ENCODE results near the gene ARMC12.

ARMC12 gene

DNA sequence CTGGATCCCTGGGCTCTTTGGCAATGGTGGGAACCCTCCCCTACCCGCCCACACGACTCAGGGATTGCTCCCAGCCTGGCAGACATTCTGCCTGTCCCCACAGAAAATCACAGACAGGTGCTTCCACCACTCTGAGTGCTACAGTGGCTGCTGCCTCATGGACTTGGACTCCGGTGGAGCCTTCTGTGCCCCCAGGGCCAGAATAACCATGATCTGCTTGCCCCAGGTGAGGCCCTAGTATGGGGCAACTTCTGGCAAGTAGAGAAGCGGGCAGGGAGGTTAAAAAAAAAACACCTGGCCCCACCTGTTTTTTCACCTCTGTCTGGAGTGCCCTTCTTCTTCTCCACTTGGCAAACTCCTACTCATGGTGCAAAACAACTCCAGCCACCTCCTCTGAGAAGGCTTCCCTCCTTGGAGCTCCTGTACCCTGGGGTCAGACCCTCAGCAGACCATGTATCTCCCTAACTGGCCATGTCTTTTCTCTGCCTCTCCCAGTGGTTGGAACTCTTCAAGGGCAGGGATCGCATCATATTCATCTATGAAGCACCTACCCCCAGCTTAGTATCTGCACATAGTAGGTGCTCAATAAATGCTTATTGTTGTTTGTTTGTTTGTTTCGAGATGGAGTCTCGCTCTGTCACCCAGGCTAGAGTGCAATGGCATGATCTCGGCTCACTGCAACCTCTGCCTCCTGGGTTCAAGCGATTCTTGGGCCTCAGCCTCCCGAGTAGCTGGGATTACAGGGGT, 40.7 kb downstream of the ARMC12 start:
- FAIRE-seq = no peak

DNA sequence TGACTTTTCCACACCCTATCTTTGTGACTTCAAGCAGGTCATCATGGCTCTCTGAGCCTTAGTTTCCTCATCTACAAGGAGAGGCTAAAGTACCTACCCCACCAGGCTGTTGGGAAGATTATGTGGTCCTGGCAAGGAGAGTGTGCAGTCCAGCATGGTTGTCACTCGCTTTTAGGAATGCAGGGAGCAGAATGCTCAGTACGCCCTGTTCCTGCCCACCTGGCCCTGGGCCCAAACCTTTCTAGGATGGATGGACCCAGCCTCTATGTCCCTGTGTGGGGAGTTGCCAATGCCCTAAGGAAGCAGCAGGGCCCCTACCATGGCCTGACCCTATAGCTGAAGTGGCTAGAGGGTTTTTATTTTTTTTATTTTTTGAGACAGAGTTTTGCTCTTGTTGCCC, 41.6 kb downstream of the ARMC12 start:
- no peak for FAIRE-seq

DNA sequence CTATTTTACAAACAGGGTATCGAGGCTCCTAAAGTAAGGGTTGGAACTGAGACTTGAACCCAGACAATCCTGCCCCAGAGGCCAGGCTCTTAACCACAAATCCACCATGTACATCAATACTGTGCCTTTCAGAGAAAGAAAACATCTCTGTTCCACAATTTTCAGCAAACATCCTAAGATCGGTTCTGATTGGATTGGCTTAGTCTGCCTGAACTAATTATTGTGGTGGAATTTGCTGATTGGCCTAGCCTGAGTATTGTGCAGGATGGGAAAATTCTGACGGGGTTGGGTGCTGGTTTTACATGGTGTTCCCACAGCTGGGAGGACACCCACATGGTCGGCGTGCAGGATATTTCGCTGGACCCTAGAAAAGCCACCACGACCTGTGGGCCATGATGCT, 43.9 kb downstream of the ARMC12 start, which contains the start of gene CLPSL1:
Gene CLPSL1 (plus strand): TSS at position 301 of the 400 bp plus-strand sequence. CDS start 92 bp downstream, at position 393.
- no peak for FAIRE-seq

DNA sequence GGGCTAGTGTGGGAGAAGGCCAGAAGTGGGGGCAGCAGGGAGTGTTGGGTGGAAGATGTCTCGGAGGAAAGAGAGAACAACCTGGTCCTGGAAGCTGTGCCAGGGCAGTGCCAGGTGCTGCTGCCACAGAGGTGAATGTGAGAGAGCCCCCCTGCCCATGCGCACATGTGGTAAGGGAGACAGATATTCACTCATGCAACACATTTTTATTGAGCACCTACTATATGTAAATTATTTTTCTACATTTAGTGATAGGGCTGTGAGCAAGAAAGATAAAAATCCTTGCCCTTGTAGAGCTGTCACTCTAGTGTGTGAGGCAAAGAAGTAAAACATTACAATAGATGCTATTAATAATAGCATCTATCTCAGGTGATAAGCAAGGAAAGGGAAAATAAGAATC, 44.5 kb downstream of the ARMC12 start:
- FAIRE-seq = no peak

DNA sequence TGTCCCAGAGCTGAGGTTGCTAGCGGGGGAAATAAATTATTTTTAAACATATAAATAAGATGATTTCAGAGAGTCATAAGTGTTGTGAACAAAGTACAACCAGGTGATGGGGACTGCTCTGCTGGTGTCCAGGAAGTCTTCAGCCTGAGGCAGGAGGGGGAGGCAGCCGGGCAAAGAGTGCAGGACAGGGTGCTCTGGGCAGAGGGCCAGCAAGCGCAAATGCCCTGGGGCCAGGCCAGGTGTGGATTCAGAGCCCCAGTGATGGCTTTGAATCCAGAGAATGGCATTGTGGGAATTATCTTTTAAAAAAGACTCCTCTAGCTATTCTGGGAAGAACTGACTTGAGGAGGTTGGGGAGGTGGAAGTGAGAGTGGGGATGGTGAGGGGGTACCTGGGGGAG, 45.6 kb downstream of the ARMC12 start:
- no peak for FAIRE-seq

DNA sequence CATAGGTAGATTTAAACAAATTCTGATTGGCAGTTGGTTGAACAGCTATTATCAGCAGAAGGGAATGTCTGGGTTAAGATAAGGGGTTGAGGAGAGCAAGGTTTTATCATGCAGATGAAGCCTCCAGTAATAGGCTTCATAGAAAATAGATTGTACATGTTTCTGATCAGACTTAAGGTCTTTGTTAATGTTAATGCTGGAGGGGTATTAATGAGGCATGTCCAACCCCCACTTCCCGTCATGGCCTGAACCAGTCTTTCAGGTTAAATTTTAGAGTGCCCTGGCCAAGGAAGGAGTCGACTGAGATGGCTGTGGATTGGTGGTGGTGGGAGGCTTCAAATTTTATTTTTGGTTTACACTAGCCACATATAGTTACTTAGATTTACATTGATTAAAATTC, 47.4 kb downstream of the ARMC12 start:
- no peak for FAIRE-seq

DNA sequence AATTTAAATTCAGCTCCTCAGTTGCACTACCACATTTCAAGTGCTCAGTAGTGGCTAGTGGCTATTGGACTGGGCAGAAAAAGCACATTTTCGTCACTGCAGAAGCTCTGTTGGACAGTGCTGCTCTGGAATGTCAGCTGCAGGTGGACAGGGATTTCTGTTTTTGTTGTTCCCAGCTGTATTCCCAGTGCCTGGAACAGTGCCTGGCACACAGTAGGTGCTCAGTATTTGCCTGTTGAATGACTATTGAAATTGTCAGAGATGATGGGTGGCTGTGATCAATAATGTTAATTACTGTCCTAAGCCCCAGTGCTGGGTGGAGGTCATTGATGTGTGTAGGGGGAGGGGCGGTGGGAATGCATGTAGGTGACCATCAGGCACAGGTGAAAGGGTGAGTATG, 49.4 kb downstream of the ARMC12 start:
- FAIRE-seq = no peak

DNA sequence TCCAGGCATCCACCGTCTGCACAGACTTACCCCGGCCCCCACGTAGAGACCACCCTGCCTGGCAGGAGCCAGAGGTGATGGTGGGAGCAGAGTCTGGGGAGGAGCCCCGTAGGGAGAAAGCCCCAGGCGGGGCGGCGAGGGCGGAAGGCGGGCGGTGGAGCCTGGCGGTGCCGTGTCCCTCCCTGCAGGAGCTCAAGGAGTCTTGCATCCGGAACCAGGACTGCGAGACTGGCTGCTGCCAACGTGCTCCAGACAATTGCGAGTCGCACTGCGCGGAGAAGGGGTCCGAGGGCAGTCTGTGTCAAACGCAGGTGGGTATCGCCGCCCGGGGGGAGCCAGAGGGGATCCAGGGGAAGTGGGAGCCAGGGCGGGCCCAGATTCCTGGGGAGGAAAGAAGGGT, 50.0 kb downstream of the ARMC12 start:
- FAIRE-seq = no peak

DNA sequence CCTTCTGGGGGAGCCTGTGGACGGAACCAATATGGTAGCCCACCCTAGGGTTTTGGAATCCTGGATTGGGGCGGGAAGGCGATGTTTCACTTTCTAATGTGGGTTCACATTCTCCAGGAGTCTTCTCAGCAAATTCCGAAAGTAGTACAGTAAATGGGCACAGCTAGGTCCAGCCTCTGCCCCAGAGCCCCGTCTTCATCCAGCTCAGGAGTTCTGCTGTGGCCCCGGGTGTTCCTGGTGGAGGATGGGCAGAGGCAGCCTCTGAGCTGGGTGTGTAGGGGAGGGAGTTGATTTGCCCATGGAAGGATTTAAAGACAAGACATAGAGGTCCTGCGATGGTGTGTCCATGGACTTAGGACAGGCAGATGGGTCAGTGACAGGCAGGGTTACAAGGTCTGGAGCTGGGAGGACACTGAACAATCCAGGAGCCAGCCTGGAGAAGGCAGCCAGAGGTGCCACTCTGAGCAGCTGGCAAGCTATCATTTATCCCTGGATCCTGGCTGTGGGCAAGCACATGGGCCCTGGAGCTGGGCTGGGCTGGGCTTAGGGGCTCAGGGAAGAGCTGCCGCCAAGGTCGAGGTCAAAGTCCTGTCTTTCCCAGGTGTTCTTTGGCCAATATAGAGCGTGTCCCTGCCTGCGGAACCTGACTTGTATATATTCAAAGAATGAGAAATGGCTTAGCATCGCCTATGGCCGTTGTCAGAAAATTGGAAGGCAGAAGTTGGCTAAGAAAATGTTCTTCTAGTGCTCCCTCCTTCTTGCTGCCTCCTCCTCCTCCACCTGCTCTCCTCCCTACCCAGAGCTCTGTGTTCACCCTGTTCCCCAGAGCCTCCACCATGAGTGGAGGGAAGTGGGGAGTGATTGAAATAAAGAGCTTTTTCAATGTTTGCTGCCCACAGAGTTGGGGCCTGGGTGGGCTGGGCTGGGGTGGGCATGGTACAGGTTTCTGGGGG, 50.7 kb downstream of the ARMC12 start:
- FAIRE-seq = no peak

DNA sequence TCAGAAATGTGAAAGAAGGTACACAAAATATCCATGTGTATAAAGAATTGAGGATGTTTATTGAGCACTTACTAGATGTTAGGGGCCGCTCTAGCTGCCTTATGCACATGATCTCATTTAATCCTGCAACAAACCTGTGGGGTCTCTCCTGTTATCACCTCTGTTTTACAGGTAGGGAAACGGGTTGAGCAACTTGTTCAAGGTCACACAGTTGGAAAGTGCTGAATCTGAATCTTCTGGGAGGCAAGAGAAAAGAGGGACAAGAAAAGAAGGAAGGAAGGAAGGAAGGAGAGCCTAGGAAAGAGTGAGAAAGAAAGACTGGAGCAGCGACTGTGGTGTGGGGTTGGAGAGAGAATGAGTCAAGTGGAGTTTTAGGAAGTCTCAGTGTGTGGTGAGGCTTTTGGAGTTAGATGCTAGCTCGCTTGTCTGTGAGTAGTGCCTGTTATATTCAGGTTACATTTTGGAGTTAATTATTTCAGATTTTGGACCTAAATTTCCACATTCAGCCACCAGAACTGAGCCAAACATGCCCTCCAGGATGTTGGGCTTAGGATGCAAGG, 51.7 kb downstream of the ARMC12 start:
- no peak for FAIRE-seq

DNA sequence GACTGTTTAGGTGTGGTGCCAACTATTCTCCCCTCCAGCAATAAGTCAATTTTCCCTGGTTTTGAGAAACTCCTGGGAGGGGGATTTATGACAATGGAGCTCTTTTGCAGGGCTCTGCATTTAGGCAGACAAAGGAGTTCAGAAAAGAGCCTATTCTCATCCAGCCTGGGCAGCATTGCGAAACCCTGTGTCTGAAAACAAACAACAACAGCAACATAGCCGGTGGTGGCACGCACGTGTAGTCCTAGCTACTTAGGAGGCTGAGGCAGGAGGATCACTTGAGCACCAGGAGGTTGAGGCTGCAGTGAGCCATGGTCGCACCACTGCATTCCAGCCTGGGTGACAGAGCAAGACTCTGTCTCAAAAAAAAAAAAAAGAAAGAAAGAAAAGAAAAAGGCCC, 53.9 kb downstream of the ARMC12 start:
- FAIRE-seq = no peak

DNA sequence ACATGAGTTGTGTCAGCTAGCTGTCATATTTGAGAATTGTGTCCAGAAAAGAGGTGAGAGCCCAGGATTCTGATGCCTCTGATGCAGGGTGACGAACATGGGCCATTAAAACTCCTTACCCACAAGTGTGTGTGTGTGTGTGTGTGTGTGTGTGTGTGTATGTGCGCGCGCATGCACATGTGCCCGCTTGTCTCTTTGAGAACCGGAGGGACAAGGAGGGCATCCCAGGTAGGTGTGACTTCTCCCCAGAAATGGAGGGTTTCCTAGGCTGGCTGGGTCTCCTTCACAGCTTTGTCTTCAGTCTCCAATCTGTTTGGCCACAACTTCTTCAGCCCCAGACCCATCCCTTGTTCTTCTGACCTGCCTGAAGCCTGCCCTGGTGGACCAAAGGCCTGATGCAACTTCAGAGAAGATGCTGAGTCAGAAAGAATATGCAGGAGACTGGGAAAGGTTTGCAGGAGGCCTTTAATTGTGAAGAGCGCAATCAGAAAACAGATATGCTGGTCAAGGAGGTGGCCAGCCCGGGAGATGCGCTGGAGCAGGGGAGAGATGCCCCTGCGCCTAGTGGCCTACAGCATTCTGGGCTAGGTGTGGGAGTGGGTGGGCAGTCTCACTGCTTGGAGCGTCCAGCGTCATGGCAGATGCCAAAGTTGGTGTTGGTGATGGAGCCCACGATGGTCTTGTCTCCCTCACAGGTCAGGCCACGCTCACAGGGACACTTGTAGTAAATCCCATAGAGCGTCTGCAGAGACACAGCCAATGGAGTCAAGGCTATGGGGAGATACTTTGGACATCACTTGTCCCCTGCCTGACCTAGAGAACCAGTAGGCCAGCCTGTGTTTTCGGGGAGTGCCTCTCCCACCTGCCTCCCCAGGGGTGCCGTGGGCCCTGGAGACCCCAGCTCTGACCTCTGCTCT, 58.0 kb downstream of the ARMC12 start:
- FAIRE-seq = no peak

DNA sequence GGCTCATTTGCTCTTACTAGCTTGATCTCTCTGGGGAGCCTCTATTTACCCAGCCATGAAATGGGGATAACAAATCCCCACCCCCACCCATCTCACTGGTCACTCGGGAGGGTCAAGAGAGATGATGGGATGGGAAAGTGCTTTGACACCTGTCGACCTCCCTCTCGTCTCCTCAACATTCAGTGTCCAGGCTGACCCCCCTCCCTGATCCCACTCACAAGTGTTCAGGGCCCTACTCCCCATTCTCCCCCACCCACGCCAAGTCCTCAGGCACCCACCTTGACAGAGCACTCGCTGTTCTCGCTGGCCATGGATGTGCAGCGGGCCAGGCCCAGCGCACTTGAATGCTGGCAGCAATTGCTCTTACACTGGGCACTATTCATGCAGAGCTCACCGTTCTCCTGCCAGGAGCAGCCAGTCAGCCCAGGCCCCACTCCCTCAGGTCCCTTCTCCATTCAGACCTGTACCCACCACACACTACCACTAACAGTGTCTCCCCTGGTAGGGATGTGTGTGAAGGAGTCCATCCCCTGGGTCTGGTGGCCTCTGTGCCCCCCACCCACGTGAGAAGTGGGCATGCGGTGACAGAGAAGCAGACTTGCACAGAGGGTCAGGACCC, 58.7 kb downstream of the ARMC12 start:
- FAIRE-seq = no peak

DNA sequence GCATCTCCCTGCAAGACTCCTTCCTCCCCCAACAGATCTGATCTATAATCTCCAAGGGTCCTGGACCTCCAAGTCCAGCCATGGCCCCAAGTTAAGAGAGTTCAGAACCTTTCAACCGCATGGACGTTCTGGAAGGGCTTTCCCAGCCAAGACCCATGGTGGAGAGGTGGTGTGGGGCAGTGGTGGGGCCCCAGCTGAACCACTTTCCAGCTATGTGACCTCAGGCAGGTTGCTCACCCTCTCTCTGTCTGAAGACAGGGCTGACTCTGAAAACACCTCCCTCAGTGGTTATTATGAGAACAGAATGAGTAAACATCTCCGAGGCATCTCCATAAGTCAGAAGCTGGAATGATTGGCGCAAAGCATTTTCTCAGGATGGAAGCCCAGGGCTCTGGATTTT, 59.4 kb downstream of the ARMC12 start:
- FAIRE-seq = no peak

DNA sequence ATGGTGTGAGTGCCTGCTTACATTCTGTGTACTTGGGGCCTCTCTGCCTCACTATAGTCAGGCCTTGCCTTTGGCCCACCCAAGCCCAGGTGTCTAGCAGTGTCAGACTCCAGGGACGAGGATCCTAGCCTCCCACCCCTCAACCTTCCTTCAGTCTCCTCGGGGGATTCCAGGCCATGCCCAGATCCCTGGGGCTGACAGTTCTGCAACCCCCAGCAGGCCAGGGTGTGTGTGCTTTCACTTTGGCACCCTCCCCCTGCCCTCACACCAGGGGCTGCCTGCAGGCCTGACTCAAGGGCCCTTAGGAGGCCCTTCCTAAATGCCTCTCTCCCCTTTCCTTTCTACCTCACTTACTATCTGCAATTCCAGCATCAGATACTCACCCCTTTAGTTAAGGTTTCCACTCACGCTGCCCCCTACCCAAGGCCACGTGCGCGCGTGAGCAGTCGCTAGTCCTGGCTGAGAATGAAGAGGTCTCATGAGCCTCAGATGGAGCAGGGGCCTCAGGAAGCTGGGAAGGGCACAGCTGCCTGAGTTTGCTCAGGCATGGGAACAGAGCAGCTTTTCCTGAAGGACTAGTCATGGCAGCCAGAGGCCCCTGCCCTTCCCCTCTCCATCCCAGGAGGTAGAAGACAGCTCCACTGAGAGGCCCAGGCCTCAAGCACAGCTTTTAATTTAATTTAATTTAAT, 61.1 kb downstream of the ARMC12 start:
- FAIRE-seq = no peak

Measured in A204.1 (cell line).